Measurements from ENCODE around the gene LENG9.
A peak's percentile ranks its signal among the peaks of the same experiment; 100 is the strongest.
"Not testable (repeated sequence)": the region's sequence is repeated elsewhere in the genome, so short reads cannot be mapped to it uniquely, and the experiment has no call there.

The LENG9 gene

DNA sequence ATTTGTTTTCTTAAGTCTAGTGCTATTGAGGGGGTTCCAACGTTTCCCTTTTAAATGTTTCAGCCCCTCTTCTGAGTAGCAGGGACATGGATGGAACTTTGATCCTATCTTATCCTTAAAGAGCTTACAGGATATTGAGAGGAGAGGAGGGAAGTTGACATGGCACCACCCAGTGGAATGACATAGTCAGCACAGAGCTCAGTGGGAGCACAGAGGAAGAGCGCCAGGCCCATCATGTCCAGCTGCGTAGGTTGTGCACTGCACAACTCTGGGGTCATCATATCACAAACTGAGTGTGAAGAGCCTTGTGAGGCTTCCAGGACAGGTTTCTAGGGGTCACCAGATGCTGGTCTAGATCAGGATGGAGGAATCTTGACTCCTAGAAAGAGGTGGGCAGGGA lies 14.1 kb upstream of the LENG9 start:
- DNase-seq, result no peak

DNA sequence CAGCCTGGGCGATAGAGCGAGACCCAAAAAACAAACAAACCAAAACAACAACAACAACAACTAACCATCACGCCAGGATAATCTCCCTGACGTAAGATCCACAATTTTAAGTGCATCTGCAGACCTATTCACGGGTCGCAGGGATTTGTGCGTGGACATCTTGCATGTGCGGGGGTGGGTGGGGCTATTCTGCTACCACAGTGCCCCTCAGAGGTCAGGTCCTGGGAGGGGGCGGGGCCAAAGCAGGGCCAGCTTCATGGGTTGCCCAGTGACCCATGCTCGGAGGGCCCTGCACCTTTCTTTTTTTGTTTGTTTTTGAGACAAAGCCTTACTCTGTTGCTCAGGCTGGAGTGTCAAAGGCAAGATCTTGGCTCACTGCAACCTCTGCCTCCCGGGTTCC lies 12.1 kb upstream of the LENG9 start:
- DNase-seq, result no peak

DNA sequence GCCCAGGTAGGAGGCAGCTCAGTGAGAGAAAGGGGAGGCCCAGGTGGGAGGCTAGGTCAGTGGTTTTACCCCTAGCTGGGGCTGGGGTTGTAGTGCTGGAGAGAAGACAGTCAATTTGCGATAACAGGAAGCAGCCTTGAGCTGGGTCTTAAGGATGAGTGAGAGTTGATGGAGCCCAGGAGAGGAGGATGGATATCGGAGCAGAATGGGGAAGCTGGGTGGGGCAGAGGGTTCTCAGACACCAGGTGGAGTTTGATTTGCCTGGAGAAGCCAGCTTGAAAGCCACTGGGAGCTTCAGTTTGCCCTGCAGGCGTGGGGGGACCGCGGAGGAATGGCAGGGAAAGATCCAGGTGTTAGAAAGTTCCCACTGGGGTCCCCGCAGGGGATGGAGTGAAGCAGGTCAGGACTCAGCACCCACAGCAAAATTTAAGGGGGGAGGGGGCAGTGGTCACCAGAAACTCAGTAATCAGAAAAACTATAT lies 10.4 kb upstream of the LENG9 start:
- DNase-seq, result no peak

DNA sequence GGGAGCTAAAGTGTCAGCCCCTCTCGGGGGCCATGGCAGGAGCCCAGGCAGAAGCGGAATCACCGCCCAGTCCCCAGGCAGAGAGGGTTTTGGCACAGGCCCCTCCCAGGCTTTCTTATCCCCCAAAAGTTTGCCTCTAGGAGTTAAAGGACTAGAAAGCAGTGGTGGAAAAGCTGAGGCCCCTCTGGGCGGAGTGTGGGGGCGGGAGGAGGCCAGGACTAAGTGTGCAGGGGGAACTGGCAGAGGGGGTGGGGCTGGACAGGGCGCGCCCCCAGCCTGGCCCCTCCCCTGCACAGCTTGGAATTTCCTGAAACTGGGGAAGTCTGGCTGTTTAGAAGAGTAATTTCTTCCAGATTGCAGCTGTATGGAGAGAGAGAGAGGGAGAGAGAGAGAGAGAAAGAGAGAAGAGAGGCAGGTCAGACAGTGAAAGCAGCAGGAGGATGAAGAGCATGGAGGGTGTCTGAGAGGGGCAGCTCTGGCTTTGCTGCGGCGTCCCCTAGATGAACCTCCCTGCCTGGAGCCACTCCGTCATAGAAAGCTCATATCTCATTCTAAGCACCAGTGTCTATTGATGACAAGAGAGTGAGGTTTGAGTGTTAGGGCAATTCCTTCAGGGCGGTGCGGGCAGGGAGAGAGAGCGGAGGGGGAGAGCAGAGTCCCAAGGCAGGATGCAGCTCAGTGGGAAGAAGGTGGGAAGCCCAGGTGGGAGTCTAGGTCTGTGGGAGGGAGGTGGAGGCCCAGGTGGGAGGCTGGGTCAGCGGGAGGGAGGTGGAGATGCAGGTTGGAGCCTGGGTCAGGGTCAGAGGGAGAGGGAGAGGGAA lies 9.7 kb upstream of the LENG9 start, which contains the start of gene CDC42EP5:
Gene CDC42EP5, minus strand, starts transcription at position 226 of the 821 bp plus-strand sequence. CDS start 7,749 bp downstream, outside the sequence.
- DNase-seq, result no peak

DNA sequence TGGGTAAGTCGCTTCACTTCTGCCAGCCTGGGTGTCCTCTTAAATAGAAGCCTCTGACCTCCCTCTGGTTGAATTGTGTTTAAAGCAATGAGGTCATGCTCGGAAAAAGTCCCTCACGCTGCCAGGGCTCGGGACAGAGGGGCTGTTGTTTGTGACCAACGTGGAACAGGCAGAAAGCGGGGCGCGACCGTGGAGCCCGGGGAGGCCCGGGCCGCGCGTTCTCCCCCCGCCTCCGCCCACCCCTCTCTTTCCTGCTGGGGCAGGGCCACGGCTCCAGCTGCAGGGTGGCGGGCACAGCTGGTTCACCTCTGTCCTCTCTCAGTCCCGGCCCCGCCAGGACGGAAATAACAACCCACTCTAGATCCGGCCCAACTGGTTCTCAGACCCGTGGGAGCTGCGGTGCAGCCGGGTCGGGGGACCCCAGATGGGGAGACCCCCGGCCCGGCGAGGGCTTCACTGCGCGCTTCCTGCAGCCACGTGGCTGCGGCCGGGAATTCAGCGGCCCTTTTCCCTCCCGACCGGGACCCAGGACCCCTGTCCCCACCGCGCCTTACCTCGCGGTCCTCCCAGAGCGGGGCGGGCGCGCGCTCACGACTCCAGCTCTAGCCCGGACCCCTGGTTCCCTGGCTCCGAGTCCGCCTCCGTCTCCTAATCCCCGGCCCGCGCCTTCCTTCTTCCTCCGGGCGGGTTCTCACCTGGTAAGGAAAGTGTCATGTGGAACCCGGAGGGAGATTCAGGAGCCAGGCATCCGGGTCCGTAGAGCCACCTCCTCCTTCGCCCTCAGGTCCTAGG lies 7.6 kb upstream of the LENG9 start:
- DNase-seq, result no peak

DNA sequence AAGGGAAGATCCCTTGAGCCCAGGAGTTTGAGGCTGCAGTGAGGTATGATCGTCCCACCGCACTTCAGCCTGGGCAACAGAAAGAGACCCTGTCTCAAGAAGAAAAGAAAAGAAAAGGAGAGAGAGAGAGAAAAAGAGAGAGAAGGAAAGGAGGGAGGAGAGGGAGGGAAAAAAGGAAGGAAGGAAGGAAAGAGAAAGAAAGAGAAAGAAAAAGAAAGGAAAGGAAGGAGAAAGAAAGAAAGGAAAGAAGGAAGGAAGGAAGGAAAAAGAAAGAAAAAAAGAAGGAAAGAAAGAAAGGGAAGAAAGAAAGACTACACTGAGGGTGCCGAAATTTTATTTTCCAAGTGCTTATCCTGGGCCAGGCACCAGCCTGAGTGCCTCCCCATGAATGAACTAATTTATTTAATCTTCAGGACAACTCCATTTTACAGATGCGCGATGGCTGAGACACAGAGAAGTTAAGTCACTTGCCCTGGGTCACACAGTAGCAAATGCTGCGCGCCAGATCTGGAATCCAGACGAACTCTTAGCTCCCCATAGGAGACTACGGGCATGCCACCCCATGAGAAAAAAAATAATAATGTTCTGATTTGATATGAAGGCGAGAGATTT lies 6.8 kb upstream of the LENG9 start:
- no peak for DNase-seq

DNA sequence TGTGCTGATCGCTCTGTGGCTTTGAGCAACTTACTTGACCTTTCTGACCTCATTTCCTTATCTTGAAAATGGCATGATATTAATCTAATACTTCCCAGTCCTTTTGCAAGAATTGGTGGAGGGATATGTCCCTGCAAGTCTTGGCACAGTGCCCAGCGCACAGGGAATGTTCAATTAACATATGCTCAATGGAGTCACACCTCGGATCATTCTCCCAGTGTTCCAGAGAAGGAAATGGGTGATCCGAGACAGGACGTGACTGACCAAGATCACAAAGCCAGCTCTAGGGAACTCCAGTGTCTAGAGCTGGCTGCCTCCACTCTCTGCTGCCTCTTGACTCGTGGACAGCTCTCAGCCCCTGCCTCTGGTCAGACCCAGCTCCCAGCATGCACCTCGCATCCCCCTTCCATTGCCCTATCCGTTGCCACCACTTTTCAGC lies 5.9 kb upstream of the LENG9 start:
- DNase-seq, result no peak

DNA sequence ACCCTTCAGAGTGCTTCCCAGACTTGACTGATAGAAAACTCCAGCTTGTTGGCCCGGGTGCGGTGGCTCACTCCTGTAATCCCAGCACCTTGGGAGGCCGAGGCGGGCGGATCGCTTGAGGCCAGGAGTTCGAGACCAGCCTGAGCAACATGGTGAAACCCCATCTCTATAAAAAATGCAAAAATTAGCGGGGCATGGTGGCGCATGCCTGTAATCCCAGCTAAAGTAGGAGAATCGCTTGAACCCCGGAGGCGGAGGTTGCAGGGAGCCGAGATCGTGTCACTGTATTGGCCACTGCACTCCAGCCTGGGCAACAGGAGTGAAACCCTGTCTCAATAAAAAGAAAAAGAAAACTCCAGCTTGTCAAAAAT lies 2.5 kb upstream of the LENG9 start:
- DNase-seq, result not testable (repeated sequence)

DNA sequence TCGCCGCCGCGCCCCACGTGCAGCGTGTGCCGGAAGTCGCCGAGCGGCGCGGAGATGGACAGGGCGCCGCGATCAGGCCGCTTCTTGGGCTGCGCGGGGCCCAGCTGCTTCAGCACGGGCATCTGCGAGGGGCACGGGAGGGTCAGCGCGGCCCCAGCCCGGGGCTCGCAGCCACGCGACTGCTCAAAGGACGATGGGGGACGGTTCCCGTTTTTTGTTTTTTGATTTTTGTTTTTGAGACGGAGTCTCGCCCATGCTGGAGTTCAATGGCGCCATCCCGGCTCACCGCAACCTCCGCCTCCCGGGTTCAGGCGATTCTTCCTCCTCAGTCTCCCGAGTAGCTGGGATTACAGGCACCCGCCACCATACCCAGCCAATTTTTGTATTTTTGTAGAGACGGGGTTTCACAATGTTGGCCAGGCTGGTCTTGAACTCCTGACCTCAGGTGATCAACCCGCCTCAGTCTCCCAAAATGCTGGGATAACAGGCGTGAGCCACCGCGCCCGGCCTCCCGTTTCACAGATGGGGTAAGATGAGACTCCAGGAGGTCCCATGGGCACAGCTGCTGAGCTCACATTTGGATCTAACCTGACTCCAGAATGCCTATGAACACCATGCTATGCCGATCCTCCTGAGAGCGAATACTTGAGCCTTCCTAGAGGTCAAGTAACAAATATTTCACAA lies 2.0 kb upstream of the LENG9 start:
- no peak for DNase-seq

DNA sequence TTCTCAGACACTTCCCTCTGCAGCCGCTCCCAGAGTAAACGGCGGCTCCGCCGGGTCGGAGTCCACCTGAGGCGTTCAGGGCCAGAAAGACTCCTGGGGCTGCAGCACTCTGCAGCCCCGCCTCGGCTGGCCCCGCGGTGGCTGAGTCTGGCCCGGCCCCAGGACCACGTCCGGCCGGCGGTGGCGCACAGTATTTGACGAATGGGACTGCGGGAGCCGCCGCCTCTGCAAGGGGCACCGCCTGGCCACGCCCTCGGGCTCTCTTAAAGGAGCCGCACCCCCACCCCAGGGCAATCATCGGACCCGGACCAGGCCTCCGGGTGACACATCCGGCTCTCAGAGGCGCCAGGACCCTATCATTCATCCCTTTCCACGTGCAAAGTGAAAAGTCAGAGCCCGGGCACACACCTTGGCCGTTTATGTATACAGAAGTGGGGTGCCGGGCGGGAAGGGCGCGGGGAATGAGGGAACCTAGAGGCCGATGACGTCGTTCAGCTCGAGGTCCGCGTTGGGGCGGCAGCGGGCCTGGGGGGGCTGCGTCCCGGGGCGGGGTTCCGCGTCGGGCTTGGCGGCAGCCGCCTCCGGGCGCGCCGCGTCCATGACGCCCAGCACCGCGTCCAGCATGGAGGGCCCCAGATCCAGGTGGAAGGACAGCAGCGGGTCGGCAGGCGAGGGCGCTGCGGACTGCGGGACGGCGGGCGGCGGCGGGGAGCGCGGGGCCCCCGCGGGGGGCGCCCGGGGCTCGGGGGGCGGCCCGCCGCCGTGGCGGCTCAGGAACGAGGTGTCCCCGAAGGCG lies 1.2 kb upstream of the LENG9 start:
- peak; percentile 81 for DNase-seq

DNA sequence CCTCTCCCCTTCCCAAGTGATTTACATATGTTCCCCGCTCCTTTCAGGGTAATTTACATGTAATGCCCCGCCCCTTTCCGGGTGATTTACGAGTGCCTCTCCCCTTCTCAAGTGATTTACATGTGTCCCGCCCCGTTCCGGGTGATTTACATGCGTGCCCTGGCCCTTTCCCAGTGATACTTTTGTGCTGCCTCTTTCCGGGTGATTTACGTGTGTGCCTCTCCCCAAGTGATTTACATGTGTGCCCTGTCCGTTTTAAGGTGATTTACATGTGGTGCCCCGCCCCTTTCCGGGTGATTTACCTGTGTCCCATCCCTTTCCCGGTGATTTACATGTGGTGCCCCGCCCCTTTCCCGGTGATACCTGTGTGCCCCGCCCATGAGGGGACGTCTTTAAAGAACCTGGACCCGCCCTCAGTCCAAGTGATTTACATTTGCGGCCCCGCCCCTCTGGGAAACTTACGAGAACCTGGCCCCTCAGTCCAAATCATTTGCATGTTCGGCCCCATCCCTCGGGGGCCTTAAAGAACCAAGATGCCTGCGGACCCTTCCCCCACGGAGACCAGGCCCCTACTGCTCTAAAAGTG lies 559 bp upstream of the LENG9 start:
- peak; percentile 90 for DNase-seq

DNA sequence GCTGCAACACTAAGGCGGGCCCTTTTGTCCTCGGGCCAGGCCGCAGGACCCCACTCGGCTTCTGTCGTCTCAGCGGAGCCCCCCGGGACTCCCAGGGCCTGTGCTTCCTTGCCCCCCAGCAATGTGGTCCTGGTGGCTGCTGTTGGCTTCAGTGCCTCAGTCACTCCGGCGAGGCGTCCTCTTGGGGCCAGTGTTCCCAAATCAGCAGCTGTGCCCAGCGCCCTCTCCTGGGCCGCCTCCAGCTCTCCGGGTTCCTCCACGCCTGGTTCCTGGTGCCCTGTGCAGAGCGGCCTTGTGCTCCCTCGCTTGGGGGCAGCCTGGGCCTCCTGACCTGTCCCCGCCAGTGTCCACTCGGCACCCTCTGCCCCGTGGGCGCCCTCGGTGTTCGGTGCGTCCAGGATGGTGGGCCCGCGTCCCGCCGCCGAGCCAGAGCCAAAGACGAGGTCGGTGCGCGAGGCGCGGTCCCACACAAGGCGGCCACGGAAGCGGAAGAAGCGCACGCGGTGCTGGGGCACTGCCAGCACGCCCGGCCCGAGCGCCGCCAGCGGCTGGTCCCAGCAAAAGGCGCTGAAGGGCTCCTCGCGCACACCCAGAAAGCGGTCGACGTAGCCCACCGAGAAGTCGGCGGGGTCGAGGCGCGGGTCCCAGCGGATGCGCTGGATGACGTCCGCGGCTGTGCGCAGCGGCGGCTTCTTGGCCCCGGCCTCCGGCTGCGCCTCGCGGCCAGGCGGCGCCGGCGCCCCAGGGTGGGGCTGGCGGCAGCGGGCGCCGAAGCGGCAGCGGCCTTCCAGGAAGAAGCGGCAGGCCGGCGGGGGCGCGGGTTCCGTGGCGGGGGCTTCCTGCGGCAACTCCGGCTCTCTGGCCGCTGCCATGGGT lies 685 bp downstream of the LENG9 start:
- DNase-seq, result peak; percentile 19

DNA sequence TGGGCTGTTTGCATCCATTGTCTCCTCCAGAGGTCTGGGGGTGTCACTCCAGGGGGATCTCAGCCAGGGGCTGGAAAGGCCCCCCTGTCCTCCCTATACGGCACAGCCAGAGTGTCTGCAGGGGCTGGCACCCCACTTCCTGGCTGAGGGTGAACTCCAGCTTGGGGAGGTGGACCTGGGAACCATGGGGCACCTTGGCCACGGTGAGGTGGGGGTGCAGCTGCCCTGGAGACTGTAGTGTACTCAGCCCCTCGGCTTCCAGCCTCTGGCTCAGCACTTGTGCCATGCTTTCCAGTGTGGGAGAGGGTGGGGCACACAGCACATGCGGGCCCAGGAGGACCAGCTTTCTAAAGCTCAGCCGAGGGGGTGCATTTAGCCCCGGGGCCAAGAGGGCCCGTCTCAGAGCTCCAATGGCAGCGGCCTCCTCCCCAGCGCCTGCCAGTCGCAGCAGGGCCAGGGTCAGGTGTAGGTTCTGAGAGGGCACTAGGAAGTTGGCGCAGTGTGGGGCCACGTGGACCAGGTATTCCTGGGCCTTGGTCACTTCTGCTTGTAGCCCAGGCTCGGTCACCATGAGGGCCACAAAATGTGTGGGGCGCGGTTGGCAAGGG lies 1.4 kb downstream of the LENG9 start:
- DNase-seq, result no peak

DNA sequence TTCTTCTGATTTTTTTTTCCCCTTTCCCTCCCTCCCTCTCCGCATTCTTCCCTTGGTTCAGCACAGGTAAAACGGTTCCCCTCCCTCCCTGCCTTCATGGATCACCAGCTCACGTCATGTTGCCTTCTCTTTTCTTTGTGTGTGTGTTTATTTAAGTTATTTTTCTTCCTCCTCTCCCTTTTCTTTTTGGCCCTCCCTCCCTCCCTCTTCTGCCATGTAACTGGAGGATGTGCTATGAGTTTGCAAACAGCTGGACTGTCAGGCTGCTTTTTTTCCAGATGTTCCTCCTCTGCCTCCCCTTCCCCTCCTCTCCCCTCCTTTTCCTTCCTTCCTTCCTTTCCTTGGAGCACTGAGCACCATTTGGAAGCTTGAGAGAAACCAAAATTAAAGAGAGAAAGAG lies 2.0 kb downstream of the LENG9 start:
- DNase-seq, result no peak

DNA sequence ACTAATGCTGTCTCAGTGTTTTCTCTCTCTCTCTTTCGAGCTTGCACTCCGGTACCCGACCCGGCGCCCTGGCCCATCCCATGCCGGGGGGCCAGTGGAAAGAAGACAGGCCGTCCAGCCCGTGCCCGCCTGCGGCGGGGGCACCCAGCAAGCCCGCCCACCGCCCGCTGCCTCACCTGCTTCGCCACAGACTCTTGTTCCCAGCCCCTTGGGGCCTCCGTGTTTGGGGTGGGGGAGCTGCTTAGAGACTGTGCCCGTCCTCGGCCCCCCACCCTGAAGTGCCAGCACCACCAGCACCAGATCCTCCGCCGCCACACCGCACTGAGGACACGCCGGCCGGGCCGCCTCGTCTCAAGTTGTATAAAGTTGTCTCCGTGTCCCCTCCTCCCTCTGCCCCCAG lies 2.4 kb downstream of the LENG9 start:
- DNase-seq, result no peak

DNA sequence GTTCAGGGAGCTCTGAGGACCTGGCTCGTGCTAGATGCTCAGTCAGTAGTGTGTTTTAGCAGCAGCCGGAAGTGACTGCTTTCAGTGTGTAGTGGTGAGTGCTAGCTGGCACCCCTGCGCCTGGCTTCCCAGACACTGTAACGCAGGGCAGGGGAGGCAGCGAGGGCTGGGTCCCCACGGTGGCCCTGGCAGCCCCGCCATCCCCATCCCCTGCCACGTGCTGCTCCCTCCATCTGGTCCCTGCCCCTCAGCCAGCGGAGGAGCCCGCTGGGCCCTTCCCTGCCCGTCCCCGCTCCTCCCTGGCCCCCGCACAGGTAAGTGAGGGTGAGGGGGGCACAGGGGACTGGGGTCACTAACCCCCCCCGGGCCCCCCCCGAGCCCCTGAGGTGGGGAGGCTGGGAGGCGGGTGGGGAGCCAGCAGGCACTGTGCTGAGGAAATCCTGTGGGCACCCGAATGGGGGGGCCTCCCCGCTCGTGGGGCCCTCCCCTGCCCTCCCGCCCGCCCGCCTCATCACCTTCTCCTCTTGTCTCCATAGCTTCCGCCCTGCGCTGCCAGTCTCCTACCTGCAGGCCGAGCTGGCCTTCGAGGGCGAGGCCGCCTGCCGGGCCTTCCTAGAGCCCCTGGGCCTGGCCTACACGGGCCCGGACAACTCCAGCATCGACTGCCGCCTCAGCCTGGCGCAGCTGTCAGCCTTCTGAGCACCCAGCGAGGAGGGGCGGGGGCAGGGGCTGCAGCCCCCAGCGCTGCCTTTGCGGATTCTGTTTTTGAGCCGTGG lies 3.2 kb downstream of the LENG9 start:
- no peak for DNase-seq

DNA sequence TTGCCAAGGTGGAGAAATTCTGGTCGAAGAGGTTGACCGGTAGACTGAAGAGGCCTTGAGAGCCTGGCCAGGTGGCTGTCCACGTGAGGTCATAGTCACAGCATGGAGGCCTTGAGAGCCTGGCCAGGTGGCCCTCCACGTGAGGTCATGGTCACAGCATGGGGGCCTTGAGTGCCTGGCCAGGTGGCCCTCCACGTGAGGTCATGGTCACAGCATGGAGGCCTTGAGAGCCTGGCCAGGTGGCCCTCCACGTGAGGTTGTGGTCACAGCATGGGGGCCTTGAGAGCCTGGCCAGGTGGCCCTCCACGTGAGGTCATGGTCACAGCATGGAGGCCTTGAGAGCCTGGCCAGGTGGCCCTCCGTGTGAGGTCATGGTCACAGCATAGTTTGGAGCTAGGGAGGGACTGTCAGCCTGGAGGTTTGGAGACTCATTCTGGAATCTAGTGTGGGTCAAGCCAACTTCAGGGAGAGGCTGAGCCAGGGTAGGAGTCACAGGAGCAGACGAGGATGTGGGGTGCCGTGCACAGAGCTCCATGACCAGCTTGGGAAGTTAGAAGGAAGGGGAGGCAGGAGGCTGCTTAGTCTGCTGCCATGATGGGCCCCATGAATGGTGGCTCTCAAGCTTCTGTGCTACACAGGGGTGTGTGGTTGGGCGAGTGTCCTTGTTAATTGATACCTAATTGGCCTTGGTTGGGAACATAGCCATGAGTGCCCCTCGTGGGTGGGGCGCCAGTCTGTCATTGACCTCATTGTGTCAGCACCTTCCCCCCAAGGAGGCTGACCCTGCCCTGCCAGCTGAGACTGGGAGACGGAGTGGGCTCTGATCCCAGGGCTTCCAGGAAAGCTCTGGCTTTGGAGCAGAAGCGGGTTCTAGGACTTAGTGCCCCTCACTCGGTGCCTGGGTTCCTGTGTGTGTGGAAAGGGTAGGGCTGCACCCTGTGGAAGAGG lies 4.0 kb downstream of the LENG9 start:
- no peak for DNase-seq

DNA sequence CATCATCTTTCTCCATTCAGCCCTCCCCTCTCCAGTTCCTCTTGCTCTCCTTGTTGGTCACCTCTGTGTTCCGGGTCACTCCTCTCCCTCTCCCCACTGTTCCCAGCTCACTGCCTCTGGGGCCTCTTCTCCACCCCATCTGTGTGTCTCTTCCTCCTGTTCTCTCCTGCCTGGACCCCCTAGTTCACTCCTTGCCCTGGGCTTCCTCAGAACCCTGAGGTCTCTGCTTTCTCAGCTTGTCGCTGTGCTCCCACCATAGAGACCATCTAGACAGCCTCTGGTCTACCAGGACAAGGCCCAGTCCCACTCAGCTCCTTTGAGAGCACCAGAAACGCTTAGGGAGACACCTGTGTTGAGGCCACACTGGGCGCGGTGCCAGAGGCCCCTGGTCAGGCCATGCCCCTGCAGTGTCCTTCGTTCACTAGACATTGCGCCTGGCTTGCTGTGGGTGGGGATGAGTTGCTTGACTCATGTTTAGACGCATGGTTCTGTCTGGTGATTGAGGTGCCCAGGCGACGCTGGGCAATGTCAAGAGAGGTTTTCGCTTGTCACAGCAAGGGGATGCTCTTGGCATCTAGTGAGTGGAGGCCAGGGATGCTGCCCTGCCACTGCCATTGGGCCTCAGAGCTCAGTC lies 4.8 kb downstream of the LENG9 start:
- no peak for DNase-seq

All from T1000 (cell line).